ENCODE results near the gene SUMO2.

DNA sequence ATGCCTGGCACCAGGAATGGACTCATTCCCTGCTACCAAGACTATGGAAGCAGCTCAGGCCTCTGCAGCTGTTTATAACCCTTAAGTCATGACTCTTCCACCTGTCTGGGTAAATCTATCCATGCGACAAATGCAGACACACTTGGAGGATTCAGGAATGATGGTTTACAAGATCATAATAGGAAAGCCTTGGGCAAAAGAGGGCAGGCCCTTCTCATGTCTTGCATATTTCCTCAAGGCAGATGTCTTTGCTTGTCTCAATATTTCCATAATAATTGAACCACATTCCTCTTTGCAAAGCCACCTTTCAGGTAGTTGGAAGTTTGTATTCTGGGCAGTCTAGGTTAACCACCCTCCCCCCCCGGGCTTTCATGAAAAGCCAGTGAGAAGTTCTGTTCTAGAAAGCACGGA, 27.6 kb downstream of the SUMO2 start:
- no peak for TF ChIP-seq ZNF274 (IDR thresholded peaks at IDR 0.05; ENCODE audit: insufficient read depth, insufficient read length)
- TF ChIP-seq JUND (IDR thresholded peaks at IDR 0.05; ENCODE audit: low read depth, low read length): no peak
- no peak for TF ChIP-seq NRF1 (conservative IDR thresholded peaks at IDR 0.05; ENCODE audit: low read depth, low read length)
- no peak for TF ChIP-seq EGR1 (IDR thresholded peaks at IDR 0.05; ENCODE audit: borderline replicate concordance in 1 of 2, low read depth in 2 of 2, low read length in 2 of 2)
